SU-DHL-6 (cell line): ENCODE results near the gene ELMO1.

Experiments
- EZH2phosphoT487 ChIP-seq: fragments of 200-600 bp; sonication (generic), shearing (Covaris generic); conservative IDR thresholded peaks from 2 replicates; pipeline ENCODE4 v1.6.1; 2018; ENCODE audit warnings: mild to moderate bottlenecking, antibody characterized with exemption, low read length, moderate library complexity, mixed read lengths
- TF ChIP-seq, protein P1 (sequence below): fragments of 200-600 bp; sonication (generic); IDR thresholded peaks from one replicate; pipeline ENCODE4 v1.5.1; 2017; ENCODE audit warnings: antibody characterized with exemption, mild to moderate bottlenecking, low read length, moderate library complexity; ENCODE audit not compliant: insufficient read depth, poor library complexity, severe bottlenecking

GRCh38 chr7:37269711-37270508 is 178.8 kb downstream of the ELMO1 start:
- TF ChIP-seq EZH2phosphoT487 = no peak
- TF ChIP-seq, protein P1, sequence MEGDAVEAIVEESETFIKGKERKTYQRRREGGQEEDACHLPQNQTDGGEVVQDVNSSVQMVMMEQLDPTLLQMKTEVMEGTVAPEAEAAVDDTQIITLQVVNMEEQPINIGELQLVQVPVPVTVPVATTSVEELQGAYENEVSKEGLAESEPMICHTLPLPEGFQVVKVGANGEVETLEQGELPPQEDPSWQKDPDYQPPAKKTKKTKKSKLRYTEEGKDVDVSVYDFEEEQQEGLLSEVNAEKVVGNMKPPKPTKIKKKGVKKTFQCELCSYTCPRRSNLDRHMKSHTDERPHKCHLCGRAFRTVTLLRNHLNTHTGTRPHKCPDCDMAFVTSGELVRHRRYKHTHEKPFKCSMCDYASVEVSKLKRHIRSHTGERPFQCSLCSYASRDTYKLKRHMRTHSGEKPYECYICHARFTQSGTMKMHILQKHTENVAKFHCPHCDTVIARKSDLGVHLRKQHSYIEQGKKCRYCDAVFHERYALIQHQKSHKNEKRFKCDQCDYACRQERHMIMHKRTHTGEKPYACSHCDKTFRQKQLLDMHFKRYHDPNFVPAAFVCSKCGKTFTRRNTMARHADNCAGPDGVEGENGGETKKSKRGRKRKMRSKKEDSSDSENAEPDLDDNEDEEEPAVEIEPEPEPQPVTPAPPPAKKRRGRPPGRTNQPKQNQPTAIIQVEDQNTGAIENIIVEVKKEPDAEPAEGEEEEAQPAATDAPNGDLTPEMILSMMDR = no peak
